GM19025 (cell line): ENCODE data around the gene PYGM.

Source experiments
- ATAC-seq: cut with Tn5 transposase; IDR thresholded peaks from one replicate; pipeline ENCODE4 v1.9.1; 2021; ENCODE audit warnings: mild to moderate bottlenecking, low read depth, moderate library complexity; ENCODE audit not compliant: unreplicated experiment

PYGM gene

DNA sequence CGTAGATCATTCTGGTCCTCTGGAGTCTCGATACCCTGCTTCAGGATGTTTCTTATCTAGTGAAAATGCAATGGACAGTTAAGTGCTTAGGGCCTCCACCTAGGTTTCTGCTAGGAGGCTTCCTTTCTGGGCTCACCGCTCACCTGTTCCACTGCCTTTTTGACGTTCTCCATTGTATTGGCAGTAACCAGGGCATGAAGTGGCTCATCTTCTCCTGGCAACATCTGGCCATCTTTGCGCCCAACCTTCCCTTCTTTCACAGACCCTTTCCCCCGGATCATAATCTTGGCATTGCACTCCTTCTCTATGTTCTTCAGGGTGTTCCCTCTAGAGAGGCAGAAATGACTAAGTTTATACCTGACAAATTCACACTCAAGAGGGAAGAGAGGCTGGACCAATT, 9.5 kb upstream of the PYGM start:
- ATAC-seq: no peak

- no peak for ATAC-seq
These were observed 8.5 kb upstream of the PYGM start for GRCh38 chr11:64768300-64768694.

- no peak for ATAC-seq
These were observed 7.8 kb upstream of the PYGM start for GRCh38 chr11:64767344-64768299.

DNA sequence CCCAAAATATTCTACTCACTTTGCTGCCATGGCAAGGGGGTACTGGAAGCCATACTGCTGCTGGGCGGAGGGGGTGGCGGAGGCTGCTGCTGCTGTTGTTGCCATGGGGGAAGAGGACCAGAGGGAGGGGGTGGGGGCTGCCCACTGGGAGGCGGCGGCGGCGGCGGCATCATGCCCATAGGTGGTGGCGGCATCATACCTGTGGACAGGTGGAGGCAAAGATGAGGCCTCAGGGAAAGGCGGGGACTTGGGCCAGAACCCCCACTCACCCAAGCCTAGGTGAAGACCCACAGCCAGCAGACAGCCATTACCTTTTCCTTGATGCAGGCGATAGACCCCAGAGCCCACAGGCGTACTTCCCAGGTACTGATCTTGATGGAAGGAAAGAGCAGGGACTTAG, 7.1 kb upstream of the PYGM start:
- ATAC-seq: no peak

DNA sequence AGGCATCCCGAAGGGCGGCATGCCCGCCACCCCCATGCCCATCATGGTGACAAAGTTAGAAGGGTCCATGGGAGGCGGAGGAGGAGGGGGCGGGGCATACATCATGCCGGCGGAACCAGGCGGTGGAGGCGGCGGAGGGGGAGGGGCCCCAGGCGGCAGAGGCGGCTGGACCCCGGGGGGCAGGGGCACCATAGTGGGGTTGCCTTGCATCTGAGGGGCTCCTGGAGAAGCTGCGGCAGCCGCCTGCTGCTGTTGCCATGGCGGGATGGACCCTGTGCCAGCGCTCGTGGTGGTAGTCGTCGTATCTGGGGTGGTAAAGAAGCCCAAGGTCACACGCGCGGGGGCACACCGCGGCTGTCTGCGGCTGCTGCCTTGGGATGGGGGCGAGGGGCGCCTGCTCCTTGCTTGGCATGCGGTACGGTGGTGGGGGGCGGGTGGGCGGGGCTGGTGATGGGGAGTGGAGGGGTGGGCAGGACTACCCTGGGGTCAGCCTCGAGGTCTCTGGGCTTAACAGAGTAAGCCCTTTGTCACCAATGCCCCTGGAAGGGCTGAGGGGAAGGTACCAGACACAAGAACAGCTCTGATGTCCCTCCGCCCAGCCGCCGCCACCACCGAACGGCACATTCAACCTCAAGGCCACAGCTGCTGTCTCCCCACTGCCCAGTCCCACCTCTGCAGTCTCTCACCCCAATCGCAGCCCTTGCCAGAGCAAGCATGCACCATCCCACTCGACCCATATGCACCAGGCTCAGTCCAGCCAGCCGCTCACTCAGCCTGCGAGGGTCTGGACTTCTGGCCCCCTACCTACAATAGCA, 6.3 kb upstream of the PYGM start:
- no peak for ATAC-seq

DNA sequence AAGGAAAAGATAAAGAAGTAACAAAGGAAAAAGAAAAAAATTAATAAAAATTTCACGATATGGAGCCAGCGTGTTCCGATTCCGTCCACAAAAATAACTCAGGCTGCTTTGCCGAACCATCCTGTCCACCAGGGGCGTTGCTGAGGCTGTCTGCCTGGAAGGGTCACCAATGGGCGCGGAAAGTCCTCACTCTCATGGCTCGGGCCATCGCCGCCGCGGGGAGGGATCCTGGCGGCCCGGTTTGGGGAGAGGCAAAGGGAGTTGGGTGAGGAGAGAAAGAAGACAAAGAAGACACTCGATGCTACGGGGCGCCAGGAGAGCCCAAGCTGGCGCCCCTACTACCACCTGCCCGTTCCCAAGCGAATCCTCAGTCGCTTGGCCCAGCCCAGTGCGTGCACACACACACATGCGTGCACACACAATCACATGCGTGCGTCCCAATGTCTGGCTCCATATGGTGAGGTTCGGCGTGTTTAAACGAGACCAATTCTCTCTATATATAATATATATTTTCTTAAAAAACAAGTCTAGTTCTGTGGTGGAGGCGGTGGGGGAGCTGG, 5.6 kb upstream of the PYGM start:
- no peak for ATAC-seq

- ATAC-seq: no peak
These were observed 5.0 kb upstream of the PYGM start for GRCh38 chr11:64764753-64765152.

DNA sequence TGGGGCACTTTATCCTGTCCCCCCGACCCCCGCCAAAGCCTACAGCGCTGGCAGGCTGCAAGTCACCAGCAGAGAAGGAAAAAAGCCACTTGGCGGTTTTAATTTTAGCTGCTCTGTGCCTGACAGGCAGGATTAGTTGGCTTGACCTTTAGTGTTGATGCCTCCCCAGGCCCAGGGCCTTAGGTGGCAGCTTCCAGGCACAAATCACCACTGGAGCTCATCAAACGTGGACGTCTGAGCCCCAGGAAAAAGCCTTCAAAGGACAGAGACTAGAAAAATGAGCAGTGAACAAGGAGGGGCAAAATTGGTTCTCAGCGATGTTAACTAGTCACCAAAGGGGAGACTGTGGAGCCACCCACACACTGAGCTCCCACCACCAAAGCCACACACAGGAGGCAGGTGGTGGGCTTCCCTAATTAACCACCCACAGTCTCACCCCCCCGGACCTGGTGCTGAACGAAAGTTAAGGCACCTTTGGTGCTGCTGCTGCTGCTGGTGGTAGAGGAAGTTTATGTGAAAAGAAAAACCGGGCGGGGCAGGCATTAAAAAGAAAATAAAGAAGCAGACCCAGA, 4.4 kb upstream of the PYGM start:
- no peak for ATAC-seq

GRCh38 chr11:64763526-64764039, 3.8 kb upstream of the PYGM start:
- no peak for ATAC-seq

DNA sequence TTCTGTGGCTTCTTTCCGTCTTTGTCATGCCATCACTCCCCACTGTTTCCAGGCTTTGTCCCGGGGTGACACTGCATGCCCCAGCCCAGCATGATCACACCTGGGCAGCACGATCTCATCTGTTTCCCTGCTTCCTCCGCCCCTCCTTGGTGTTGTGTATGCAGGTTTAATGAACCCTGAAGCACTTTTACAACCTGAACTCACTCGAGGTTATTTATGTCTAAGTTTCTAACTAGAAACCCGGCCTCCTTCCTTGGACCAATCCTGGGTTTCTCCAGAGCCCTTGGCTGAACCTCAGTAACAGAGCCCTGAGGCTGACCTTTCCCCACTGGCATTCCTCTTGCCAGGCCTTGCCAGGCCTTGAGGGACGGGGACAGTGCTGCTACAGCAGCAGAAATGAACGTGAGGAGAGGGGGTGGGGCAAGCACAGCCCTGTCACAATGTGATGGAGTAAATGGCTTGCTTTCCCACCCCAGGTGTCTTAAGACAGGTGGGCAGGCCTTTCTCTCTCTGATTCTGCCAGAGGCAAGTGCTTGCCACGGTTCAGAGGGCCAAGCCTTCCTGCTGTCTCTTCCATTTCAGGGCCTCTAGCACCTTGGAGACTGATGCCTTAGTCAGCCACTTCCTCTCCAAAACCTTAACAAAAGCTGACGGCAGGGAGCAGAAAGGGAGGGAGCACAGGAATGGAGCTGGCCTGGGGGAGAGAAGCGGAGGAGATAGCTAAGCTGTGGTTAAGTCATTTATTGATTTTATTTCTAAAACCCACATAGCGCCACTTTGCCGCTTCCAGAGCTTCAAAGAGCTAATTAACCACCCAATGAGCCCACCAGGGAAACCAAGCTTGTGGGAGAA, 3.1 kb upstream of the PYGM start:
- ATAC-seq: no peak

DNA sequence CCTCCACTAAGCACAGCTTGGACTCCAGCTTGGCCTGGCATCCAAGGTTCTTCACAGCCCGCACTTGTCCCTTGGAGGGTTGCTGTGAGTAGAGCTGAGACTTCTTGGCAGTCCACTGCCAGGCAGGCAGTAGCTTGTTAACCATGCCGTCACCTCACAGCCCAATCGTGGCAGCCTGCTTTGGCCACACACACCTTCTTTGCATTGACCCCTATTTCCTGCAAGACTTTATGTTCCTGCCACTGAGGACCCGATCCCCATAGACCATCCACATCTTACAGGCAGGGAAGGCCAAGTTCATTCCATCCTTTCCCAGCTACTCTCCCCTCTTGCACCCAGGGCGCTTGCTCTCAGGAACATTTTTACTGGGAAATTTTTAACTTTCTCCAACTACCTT, 2.5 kb upstream of the PYGM start:
- ATAC-seq: no peak

DNA sequence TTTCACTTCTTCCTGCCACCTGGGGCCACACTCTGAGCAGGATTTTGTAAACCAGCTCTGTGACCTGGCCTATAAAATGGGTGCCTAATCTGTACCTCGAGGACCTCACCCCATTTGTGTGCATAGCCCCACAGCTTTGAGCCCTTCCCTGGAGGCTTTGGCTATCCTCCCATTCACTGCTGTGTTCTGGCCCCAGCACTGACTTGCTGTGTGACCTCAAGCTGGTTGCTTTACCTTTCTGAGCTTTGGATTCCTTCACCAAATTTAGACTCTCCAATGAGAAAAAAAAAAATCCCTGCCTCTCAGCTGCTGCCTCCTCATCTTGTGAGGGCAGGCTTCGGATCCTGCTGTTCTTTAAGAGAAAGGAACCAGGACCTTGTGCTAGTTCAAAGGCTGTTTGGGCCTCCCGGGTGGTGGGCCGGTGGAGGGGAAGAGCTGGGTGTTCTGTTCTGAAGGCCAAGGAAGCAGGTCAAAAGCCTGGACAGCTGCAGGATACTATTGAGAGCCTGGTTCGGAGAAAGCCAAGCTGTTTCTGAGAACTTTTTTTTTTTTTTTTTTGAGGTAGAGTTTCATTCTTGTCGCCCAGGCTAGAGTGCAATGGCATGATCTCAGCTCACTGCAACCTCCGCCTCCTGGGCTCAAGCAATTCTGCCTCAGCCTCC, 1.1 kb upstream of the PYGM start:
- no peak for ATAC-seq

- no peak for ATAC-seq
These were observed 548 bp downstream of the PYGM start for GRCh38 chr11:64759131-64759721.

DNA sequence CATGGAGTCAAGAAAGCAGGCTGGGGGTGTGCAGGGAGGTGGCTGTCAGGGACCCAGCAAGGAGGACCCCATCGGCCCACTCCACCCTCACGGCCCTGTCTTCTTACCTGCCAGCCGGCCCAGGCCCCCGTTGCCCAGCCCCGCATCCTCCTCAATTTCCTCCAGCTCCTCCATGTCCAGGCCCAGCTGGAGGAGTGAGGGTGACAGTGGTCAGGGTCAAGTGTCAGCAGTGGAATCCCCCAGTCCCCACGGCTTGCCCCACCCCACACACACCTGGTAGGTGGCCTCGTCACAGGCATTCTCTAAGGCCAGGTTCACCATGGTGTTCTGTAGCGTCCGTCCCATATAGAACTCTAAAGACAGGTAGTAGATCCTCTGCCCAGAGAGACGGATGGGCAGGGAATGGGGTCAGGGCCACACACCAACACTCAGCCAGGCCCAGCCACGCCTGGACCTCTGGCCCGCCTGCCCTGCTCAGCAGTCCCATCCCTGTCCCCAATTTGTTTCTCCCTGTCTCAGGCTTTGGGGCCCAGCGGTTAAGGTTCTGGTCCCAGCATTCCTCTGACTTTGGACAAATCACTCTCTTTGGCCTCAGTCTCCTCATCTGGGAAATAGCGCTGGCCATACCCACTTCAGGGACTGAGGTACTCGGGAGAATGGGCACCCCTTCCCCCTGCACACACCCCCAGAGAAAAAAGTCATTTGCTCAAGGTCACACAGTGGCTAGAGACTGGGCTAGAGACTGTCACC, 1.3 kb downstream of the PYGM start:
- no peak for ATAC-seq

GRCh38 chr11:64757549-64758329, 2.0 kb downstream of the PYGM start:
- no peak for ATAC-seq

DNA sequence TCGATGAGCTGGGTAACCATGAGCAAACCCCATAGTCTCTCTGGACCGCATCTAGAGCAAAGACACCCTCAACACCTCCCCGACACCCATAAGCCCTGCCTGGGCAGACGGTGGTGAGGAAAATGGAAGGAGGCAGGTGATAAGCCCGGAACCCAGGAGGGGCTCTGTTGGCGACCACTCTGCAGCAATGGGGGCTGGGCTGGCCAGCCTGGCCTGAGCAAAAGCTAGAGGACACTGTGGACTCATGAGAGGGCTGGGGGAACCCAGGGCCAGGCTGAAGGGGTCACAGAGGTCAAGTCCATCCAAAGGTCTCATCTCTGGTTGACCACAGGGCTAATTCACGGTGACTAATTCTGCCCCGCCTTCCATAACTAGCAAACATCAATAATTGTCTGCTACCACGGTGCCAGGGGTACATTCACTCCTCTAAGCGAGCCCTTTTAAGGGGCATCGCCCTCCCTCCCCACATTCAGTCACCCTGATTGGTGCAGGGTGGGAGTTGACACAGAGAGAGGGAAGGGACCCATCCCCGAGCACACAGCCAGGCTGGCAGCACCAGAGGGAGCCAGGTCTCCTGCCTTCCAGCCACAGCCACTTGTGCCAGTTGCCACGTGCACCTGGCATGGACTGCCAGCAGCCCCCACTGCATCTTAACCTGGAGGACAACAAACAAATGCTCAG, 4.0 kb downstream of the PYGM start:
- ATAC-seq: no peak
